ENCODE results near the gene RERE.

The RERE gene

GRCh38 chr1:8474369-8474768 lies 343.1 kb downstream of the RERE start:
- no peak overlapping the region for H3K4me3 ChIP-seq (ENCODE audit: low read depth, low read length)
- no peak for DNase-seq (ENCODE audit: low read depth)
- in situ Hi-C loops (cut with HindIII; ENCODE audit: low sequenced_read_pairs): no loop called here
- TF ChIP-seq CTCF (IDR thresholded peaks at IDR 0.05; ENCODE audit: low read depth, low read length, missing control alignments): no peak

GRCh38 chr1:8473891-8474300 lies 343.5 kb downstream of the RERE start:
- TF ChIP-seq CTCF (IDR thresholded peaks at IDR 0.05; ENCODE audit: low read depth, low read length, missing control alignments): no peak
- DNase-seq (ENCODE audit: low read depth): no peak
- in situ Hi-C loops (cut with HindIII; ENCODE audit: low sequenced_read_pairs): no loop called here
- H3K4me3 ChIP-seq (ENCODE audit: low read depth, low read length): no peak overlapping the region

- no peak for DNase-seq (ENCODE audit: low read depth)
- in situ Hi-C loops (cut with HindIII; ENCODE audit: low sequenced_read_pairs): no loop called here
- H3K4me3 ChIP-seq (ENCODE audit: low read depth, low read length): no peak overlapping the region
- no peak for TF ChIP-seq CTCF (IDR thresholded peaks at IDR 0.05; ENCODE audit: low read depth, low read length, missing control alignments)
Observed at GRCh38 chr1:8473121-8473875, 344.1 kb downstream of the RERE start.

GRCh38 chr1:8472668-8473067 lies 344.8 kb downstream of the RERE start:
- H3K4me3 ChIP-seq (ENCODE audit: low read depth, low read length): no peak overlapping the region
- no peak for DNase-seq (ENCODE audit: low read depth)
- in situ Hi-C loops (cut with HindIII; ENCODE audit: low sequenced_read_pairs): no loop called here
- TF ChIP-seq CTCF (IDR thresholded peaks at IDR 0.05; ENCODE audit: low read depth, low read length, missing control alignments): no peak

GRCh38 chr1:8471451-8471850 lies 346.0 kb downstream of the RERE start:
- H3K4me3 ChIP-seq (ENCODE audit: low read depth, low read length): no peak overlapping the region
- in situ Hi-C loops (cut with HindIII; ENCODE audit: low sequenced_read_pairs): no loop called here
- no peak for DNase-seq (ENCODE audit: low read depth)
- no peak for TF ChIP-seq CTCF (IDR thresholded peaks at IDR 0.05; ENCODE audit: low read depth, low read length, missing control alignments)

GRCh38 chr1:8468751-8469150 lies 348.7 kb downstream of the RERE start:
- DNase-seq (ENCODE audit: low read depth): no peak
- in situ Hi-C loops (cut with HindIII; ENCODE audit: low sequenced_read_pairs): no loop called here
- H3K4me3 ChIP-seq (ENCODE audit: low read depth, low read length): no peak overlapping the region
- TF ChIP-seq CTCF (IDR thresholded peaks at IDR 0.05; ENCODE audit: low read depth, low read length, missing control alignments): no peak
